Suprapubic skin (tissue), 4 donors: ENCODE results near the gene DOK6. TPM values are rescaled to one million over a fixed set of nuclear protein-coding genes. Genes with fewer than 3 reads are reported as not detected.
A peak's percentile ranks its signal among the peaks of the same experiment; 100 is the strongest.

Experiments used
- DNase-seq, 2 donors: peaks; one replicate each; pipeline ENCODE4 v3.0.0-alpha.2; 2019; ENCODE audit warnings: low spot score in 2 of 2
- H3K27ac ChIP-seq: fragments of 200-600 bp; sonication (generic); one replicate; pipeline ENCODE4 v1.5.1; 2019
- H3K27me3 ChIP-seq: fragments of 200-600 bp; sonication (generic); one replicate; pipeline ENCODE4 v1.5.1; 2019
- H3K36me3 ChIP-seq: fragments of 200-600 bp; sonication (generic); one replicate; pipeline ENCODE4 v1.5.1; 2019
- H3K4me1 ChIP-seq: fragments of 200-600 bp; sonication (generic); one replicate; pipeline ENCODE4 v1.5.1; 2019
- H3K4me3 ChIP-seq: fragments of 200-600 bp; sonication (generic); one replicate; pipeline ENCODE4 v1.5.1; 2019; ENCODE audit warnings: mild to moderate bottlenecking
- H3K9me3 ChIP-seq: fragments of 200-600 bp; sonication (generic); one replicate; pipeline ENCODE4 v1.5.1; 2019
- CTCF ChIP-seq, 2 donors: fragments of 200-600 bp in 1 of 2; fragments of 450-650 bp in 1 of 2; sonication (generic) in 1 of 2; IDR thresholded peaks; one replicate each; pipeline ENCODE4 v1.5.1; 2016 to 2019; ENCODE audit warnings: antibody characterized with exemption in 2 of 2, mild to moderate bottlenecking in 1 of 2, moderate library complexity in 1 of 2
- EP300 ChIP-seq: sonication (generic); formaldehyde crosslinking; IDR thresholded peaks from one replicate; pipeline ENCODE4 v1.6.1; 2017; ENCODE audit warnings: antibody characterized with exemption
- POLR2A ChIP-seq, 2 donors: fragments of 450-650 bp; IDR thresholded peaks; one replicate each; pipeline ENCODE4 v1.6.1; 2017; ENCODE audit warnings: antibody characterized with exemption in 2 of 2, mild to moderate bottlenecking in 2 of 2, moderate library complexity in 2 of 2
- POLR2AphosphoS5 ChIP-seq, 3 donors: sonication (generic); formaldehyde crosslinking; IDR thresholded peaks; one replicate each; pipeline ENCODE4 v1.6.1; 2017; ENCODE audit warnings: antibody characterized with exemption in 3 of 3
- WGBS: methylation state at CpG from one replicate; pipeline ENCODE4 v1.1.5; 2018; 5-methylcytosine and 5-hydroxymethylcytosine counted together
- total RNA-seq, 4 donors: library from RNA; depleted of rRNA; stranded (reverse); fragments of >200 nt; gene quantifications; one replicate each; pipeline ENCODE4 v1.1.0, GENCODE V29; 2016

Gene DOK6
- total RNA-seq, 4 donors from 2014 or later: 0.21 to 0.80 (median 0.42) TPM; not detected in 1

DNA sequence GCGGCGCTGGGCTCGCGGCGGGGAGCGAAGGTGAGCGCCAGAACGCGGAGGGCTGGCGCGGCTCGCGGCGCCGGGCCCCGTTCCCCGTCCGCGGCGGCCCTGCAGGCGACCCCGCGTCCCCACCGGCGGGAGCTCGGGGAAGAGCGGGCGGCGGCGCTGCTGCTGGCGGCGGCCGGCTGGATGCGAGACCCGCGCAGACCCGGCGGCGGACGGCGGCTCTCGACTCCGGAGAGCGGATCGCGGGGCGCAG is 213 bp downstream of the DOK6 start:
- peaks cover 21% of the 10 kb centered on the region for H3K4me1 ChIP-seq
- WGBS: no CpG with 5 or more reads among the region's 47 CpGs
- peaks cover 38% of the 10 kb centered on the region for H3K27me3 ChIP-seq
- H3K27ac ChIP-seq: no peak overlapping the region
- no peaks in the 10 kb centered on the region for H3K9me3 ChIP-seq
- H3K4me3 ChIP-seq: peak overlapping the region; percentile 48
- TF ChIP-seq POLR2AphosphoS5 (IDR thresholded peaks at IDR 0.05): no peak
- no peak for TF ChIP-seq POLR2A (IDR thresholded peaks at IDR 0.05)
- no peak for TF ChIP-seq CTCF (IDR thresholded peaks at IDR 0.05)
- TF ChIP-seq EP300: no peak
- DNase-seq: no peak
- H3K36me3 ChIP-seq: no peaks in the 10 kb centered on the region

DNA sequence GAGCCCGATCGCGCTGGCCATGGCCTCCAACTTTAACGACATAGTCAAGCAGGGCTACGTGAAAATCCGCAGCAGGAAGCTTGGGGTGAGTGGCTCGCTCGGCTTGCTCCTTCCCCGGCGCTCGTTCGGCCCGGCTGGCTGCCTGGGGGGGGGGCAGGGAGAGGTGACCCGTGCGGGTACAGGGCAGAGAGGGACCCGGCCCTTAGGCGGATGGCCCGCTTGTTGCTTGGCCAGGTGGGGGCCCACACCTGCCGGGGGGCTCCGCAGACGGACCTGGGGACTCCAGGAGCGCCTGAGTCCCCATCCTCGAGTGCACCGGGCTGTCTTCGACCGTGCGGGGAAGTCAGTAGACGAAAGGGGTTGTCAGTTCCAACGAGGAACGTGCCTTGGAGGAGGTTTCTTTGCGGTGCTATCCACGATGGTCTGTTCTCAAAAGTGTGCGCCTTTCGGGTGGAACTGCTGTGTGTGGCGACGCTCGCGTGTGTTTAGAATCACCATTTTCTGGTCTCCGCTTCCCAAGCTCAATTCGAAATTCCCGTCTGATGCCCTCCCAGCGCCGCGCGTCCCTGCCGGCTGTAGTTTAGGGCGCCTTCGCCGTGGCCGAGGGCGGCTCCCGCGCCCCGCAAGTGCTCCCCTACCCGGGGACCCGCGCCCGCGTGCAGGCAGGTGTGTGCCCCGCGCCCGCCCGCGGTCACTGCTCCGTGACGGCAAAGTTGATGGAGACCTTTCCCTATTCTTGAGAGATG is 711 bp downstream of the DOK6 start:
- 11% methylated on average over 18 of the region's 66 CpGs for WGBS
- H3K4me1 ChIP-seq: peaks cover 21% of the 10 kb centered on the region
- peak overlapping the region; percentile 48 for H3K4me3 ChIP-seq

DNA sequence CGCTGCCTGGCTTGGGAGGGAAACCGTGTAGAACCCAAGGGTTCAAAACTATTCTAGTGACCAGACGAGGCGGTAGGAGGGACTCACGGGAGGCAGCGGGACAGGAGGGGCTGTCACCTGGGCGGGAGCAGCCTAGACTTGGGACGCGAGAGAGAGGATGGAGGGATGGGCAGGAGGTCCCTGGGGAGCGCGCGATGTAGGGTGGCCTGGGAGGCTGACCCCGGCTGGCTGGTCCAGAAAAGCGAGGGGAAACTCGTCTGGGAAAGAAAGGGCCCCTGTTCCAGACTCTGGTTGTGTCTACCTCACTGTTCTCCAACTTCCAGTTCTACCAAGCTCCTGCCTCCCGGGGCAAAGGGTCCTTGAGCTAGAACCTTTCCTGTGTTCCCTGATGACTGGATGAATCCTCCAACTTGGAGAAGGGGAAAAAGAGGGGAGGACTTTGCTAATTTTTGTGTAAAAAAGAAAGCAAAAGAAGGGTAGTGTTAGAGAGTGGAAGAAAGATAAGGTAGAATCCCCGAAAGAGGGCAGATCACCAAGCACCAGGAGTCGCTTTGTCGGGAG is 1.4 kb downstream of the DOK6 start:
- TF ChIP-seq POLR2A (IDR thresholded peaks at IDR 0.05) (no peak), EP300 (no peak), CTCF (IDR thresholded peaks at IDR 0.05) (no peak), POLR2AphosphoS5 (IDR thresholded peaks at IDR 0.05) (no peak)
- DNase-seq: no peak
- peaks cover 38% of the 10 kb centered on the region for H3K27me3 ChIP-seq
- no peaks in the 10 kb centered on the region for H3K36me3 ChIP-seq
- peaks cover 21% of the 10 kb centered on the region for H3K4me1 ChIP-seq
- WGBS: 12% methylated on average over 19 of the region's 19 CpGs
- no peaks in the 10 kb centered on the region for H3K9me3 ChIP-seq
- no peak overlapping the region for H3K27ac ChIP-seq
- H3K4me3 ChIP-seq: peak overlapping the region; percentile 48

More for the DNA sequence above, 711 bp downstream of the DOK6 start:
- TF ChIP-seq CTCF (IDR thresholded peaks at IDR 0.05): no peak
- TF ChIP-seq POLR2A (IDR thresholded peaks at IDR 0.05): no peak
- no peak for TF ChIP-seq EP300
- TF ChIP-seq POLR2AphosphoS5 (IDR thresholded peaks at IDR 0.05): no peak
- no peak overlapping the region for H3K27ac ChIP-seq
- no peak for DNase-seq
- no peaks in the 10 kb centered on the region for H3K9me3 ChIP-seq
- no peaks in the 10 kb centered on the region for H3K36me3 ChIP-seq
- H3K27me3 ChIP-seq: peaks cover 38% of the 10 kb centered on the region

- Histone ChIP-seq H3K4me1 (peaks cover 21% of the 10 kb centered on the region), H3K9me3 (no peaks in the 10 kb centered on the region), H3K36me3 (no peaks in the 10 kb centered on the region), H3K4me3 (peak overlapping the region; percentile 48), H3K27ac (no peak overlapping the region), H3K27me3 (peaks cover 38% of the 10 kb centered on the region)
- 18% methylated on average over 19 of the region's 20 CpGs for WGBS
- no peak for DNase-seq
- TF ChIP-seq EP300 (no peak), CTCF (IDR thresholded peaks at IDR 0.05) (no peak), POLR2AphosphoS5 (IDR thresholded peaks at IDR 0.05) (no peak), POLR2A (IDR thresholded peaks at IDR 0.05) (no peak)
Observed at GRCh38 chr18:69402533-69402989, 1.9 kb downstream of the DOK6 start.

GRCh38 chr18:69408522-69408921 is 7.8 kb downstream of the DOK6 start:
- no peaks in the 10 kb centered on the region for H3K27me3 ChIP-seq
- WGBS: 93% methylated on average over 1 of the region's 1 CpG
- no peak overlapping the region for H3K4me3 ChIP-seq
- TF ChIP-seq POLR2A (IDR thresholded peaks at IDR 0.05) (no peak), CTCF (IDR thresholded peaks at IDR 0.05) (no peak)
- DNase-seq: no peak
- H3K27ac ChIP-seq: no peak overlapping the region
- no peaks in the 10 kb centered on the region for H3K36me3 ChIP-seq
- no peaks in the 10 kb centered on the region for H3K9me3 ChIP-seq
- H3K4me1 ChIP-seq: no peaks in the 10 kb centered on the region
